ENCODE data around the gene SMAGP. TPM values are rescaled to one million over a fixed set of nuclear protein-coding genes. Genes with fewer than 3 reads are reported as not detected.

Gene SMAGP
- total RNA-seq, 4 donors from 2014 or later: 1.2 to 19.0 (median 9.5) TPM

- no peaks in the 10 kb centered on the region for H3K4me1 ChIP-seq
- intact Hi-C loops (cut with DNase I; ENCODE audit: low total_unique reads): no loop called here
- TF ChIP-seq POLR2A (IDR thresholded peaks at IDR 0.05): no peak
- no peak for TF ChIP-seq CTCF (IDR thresholded peaks at IDR 0.05)
- H3K27ac ChIP-seq: no peak overlapping the region
- no peaks in the 10 kb centered on the region for H3K36me3 ChIP-seq
- DNase-seq: no peak
- no peak overlapping the region for H3K4me3 ChIP-seq
- no peaks in the 10 kb centered on the region for H3K27me3 ChIP-seq
- H3K9me3 ChIP-seq: no peaks in the 10 kb centered on the region
Measured at GRCh38 chr12:51198568-51199365, 71.4 kb downstream of the SMAGP start.

GRCh38 chr12:51197736-51198567 is 72.3 kb downstream of the SMAGP start:
- Histone ChIP-seq H3K27me3 (no peaks in the 10 kb centered on the region), H3K9me3 (no peaks in the 10 kb centered on the region), H3K36me3 (no peaks in the 10 kb centered on the region), H3K27ac (no peak overlapping the region), H3K4me1 (no peaks in the 10 kb centered on the region), H3K4me3 (no peak overlapping the region)
- intact Hi-C loops (cut with DNase I; ENCODE audit: low total_unique reads): no loop called here
- no peak for DNase-seq
- TF ChIP-seq CTCF (IDR thresholded peaks at IDR 0.05): no peak
- no peak for TF ChIP-seq POLR2A (IDR thresholded peaks at IDR 0.05)

GRCh38 chr12:51196547-51196946 is 73.7 kb downstream of the SMAGP start:
- TF ChIP-seq CTCF (IDR thresholded peaks at IDR 0.05) (no peak), POLR2A (IDR thresholded peaks at IDR 0.05) (no peak)
- H3K27ac ChIP-seq: no peak overlapping the region
- no peaks in the 10 kb centered on the region for H3K36me3 ChIP-seq
- no peaks in the 10 kb centered on the region for H3K27me3 ChIP-seq
- H3K4me3 ChIP-seq: no peak overlapping the region
- no peaks in the 10 kb centered on the region for H3K9me3 ChIP-seq
- DNase-seq: no peak
- intact Hi-C loops (cut with DNase I; ENCODE audit: low total_unique reads): no loop called here
- H3K4me1 ChIP-seq: no peaks in the 10 kb centered on the region

- no peak overlapping the region for H3K27ac ChIP-seq
- intact Hi-C loops (cut with DNase I; ENCODE audit: low total_unique reads): no loop called here
- H3K27me3 ChIP-seq: no peaks in the 10 kb centered on the region
- H3K36me3 ChIP-seq: no peaks in the 10 kb centered on the region
- no peak for TF ChIP-seq POLR2A (IDR thresholded peaks at IDR 0.05)
- no peak for TF ChIP-seq CTCF (IDR thresholded peaks at IDR 0.05)
- H3K9me3 ChIP-seq: no peaks in the 10 kb centered on the region
- no peaks in the 10 kb centered on the region for H3K4me1 ChIP-seq
- DNase-seq: no peak
- H3K4me3 ChIP-seq: no peak overlapping the region
Measured at GRCh38 chr12:51195841-51196240, 74.4 kb downstream of the SMAGP start.

Other genes with a start within 250 kb of the SMAGP start
- gene SLC11A2, start 244.0 kb downstream of the SMAGP start, total RNA-seq: 10 to 100 TPM; 22.9 to 71.0 (median 61.4) TPM
- 10 to 100 TPM; 45.9 to 81.5 (median 61.5) TPM for gene LETMD1, start 222.1 kb downstream of the SMAGP start, total RNA-seq
- 10 to 100 TPM; 21.5 to 39.7 (median 28.9) TPM for gene CSRNP2, start 186.8 kb downstream of the SMAGP start, total RNA-seq
- gene TFCP2, start 97.3 kb downstream of the SMAGP start, total RNA-seq: 10 to 100 TPM in 3 of 4 donors, 1 to 10 TPM in 1; 6.1 to 30.7 (median 19.8) TPM
- gene POU6F1, start 52.4 kb downstream of the SMAGP start, total RNA-seq: 10 to 100 TPM in 1 of 4 donors, 1 to 10 TPM in 3; 2.6 to 60.6 (median 5.8) TPM
- gene DAZAP2, start 31.6 kb downstream of the SMAGP start, total RNA-seq: 100 to 1,000 TPM in 3 of 4 donors, 10 to 100 TPM in 1; 63.3 to 229 (median 192) TPM
- 1 to 10 TPM in 3 of 4 donors, under 1 TPM in 1; 0.29 to 5.0 (median 2.3) TPM for gene BIN2, start 53.8 kb upstream of the SMAGP start, total RNA-seq
- not detected for gene CELA1, start 76.3 kb upstream of the SMAGP start, total RNA-seq
- 1 to 10 TPM in 1 of 4 donors, under 1 TPM in 2, not detected in 1; under 0.01 to 1.3 (median 0.76) TPM for gene GALNT6, start 121.0 kb upstream of the SMAGP start, total RNA-seq
- 1 to 10 TPM in 2 of 4 donors, under 1 TPM in 1, not detected in 1; under 0.01 to 8.0 (median 1.3) TPM for gene SLC4A8, start 154.4 kb upstream of the SMAGP start, total RNA-seq